Measurements from ENCODE around the gene PADI1. TPM values are rescaled to one million over a fixed set of nuclear protein-coding genes. Genes with fewer than 3 reads are reported as not detected.

The PADI1 gene
- polyA plus RNA-seq, 1 donor from 2014 or later = 0.66 TPM

- Histone ChIP-seq H3K79me2 (replicated peaks; ENCODE audit: insufficient read depth, low read length) (no peaks in the 10 kb centered on the region), H3F3A (ENCODE audit: insufficient read depth, low read length, poor library complexity, severe bottlenecking) (no peaks in the 10 kb centered on the region), H3K36me3 (ENCODE audit: insufficient read depth, low read length) (no peaks in the 10 kb centered on the region), H3K4me2 (ENCODE audit: low read length) (no peak overlapping the region), H3K9me2 (ENCODE audit: insufficient read depth, low read length) (no peaks in the 10 kb centered on the region), H3K4me3 (ENCODE audit: low read length) (no peak overlapping the region), H3K27me3 (ENCODE audit: insufficient read depth, low read depth, low read length) (no peaks in the 10 kb centered on the region), H2AFZ (ENCODE audit: low read depth, low read length) (no peak overlapping the region), H3K9me3 (ENCODE audit: low read length) (peaks cover 3% of the 10 kb centered on the region), H3K9ac (ENCODE audit: low read length) (no peak overlapping the region), H4K20me1 (ENCODE audit: insufficient read depth) (no peaks in the 10 kb centered on the region), H3K27ac (ENCODE audit: low read length) (no peak overlapping the region)
- TF ChIP-seq RAD21 (conservative IDR thresholded peaks at IDR 0.05) = no peak
- TF ChIP-seq EZH2 (IDR thresholded peaks at IDR 0.05; ENCODE audit: borderline replicate concordance, insufficient read depth, low read length, poor library complexity, severe bottlenecking) = no peak
- no peak for TF ChIP-seq EP300 (conservative IDR thresholded peaks at IDR 0.05; ENCODE audit: poor library complexity, severe bottlenecking)
- TF ChIP-seq SMC3 (conservative IDR thresholded peaks at IDR 0.05; ENCODE audit: poor library complexity) = no peak
- TF ChIP-seq CTCF (IDR thresholded peaks at IDR 0.05; ENCODE audit: poor library complexity, severe bottlenecking) = no peak
- TF ChIP-seq TAF1 (IDR thresholded peaks at IDR 0.05; ENCODE audit: low read depth) = no peak
- no peak for TF ChIP-seq POLR2AphosphoS5 (IDR thresholded peaks at IDR 0.05)
- TF ChIP-seq MXI1 (conservative IDR thresholded peaks at IDR 0.05; ENCODE audit: poor library complexity, severe bottlenecking) = no peak
Observed at GRCh38 chr1:17155257-17155920, 49.5 kb upstream of the PADI1 start.

- H3K4me2 ChIP-seq (ENCODE audit: low read length) = no peak overlapping the region
- no peaks in the 10 kb centered on the region for H3F3A ChIP-seq (ENCODE audit: insufficient read depth, low read length, poor library complexity, severe bottlenecking)
- H3K36me3 ChIP-seq (ENCODE audit: insufficient read depth, low read length) = no peaks in the 10 kb centered on the region
- no peak overlapping the region for H3K9ac ChIP-seq (ENCODE audit: low read length)
- H3K27me3 ChIP-seq (ENCODE audit: insufficient read depth, low read depth, low read length) = no peaks in the 10 kb centered on the region
- no peaks in the 10 kb centered on the region for H4K20me1 ChIP-seq (ENCODE audit: insufficient read depth)
- no peak overlapping the region for H2AFZ ChIP-seq (ENCODE audit: low read depth, low read length)
- no peak for TF ChIP-seq REST (IDR thresholded peaks at IDR 0.05; ENCODE audit: borderline replicate concordance)
- TF ChIP-seq TAF1 (IDR thresholded peaks at IDR 0.05; ENCODE audit: low read depth) = no peak
- H3K9me2 ChIP-seq (ENCODE audit: insufficient read depth, low read length) = no peaks in the 10 kb centered on the region
- no peak overlapping the region for H3K4me3 ChIP-seq (ENCODE audit: low read length)
- no peaks in the 10 kb centered on the region for H3K79me2 ChIP-seq (replicated peaks; ENCODE audit: insufficient read depth, low read length)
- no peak overlapping the region for H3K27ac ChIP-seq (ENCODE audit: low read length)
- H3K9me3 ChIP-seq (ENCODE audit: low read length) = peaks cover 3% of the 10 kb centered on the region
Observed at GRCh38 chr1:17156108-17156507, 48.8 kb upstream of the PADI1 start.

Data from neural cell (in vitro differentiated cells).